Measurements from ENCODE around the gene MED16. TPM values are rescaled to one million over a fixed set of nuclear protein-coding genes. Genes with fewer than 3 reads are reported as not detected.

MED16 gene
- polyA plus RNA-seq, 3 donors, result 20.7 to 37.4 (median 32.8) TPM

DNA sequence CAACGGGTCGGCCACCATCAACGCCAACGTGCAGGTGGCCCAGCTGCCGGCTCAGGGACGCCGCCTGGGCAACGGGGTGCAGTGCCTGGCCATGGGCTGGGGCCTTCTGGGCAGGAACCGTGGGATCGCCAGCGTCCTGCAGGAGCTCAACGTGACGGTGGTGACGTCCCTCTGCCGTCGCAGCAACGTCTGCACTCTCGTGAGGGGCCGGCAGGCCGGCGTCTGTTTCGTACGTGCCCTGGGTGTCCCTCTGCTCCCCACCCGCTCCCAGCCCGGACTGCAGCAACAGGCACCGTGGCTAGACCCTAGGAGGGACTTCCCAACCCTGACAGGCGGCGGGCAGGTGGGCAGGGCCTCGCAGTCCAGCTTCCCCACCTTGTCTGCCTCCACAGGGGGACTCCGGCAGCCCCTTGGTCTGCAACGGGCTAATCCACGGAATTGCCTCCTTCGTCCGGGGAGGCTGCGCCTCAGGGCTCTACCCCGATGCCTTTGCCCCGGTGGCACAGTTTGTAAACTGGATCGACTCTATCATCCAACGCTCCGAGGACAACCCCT is 37.3 kb downstream of the MED16 start:
- Histone ChIP-seq H3K27ac (ENCODE audit: low read depth in 1 of 2, low read length in 2 of 2) (no peak overlapping the region), H3K79me2 (ENCODE audit: insufficient read depth, low read length) (peaks cover 29% of the 10 kb centered on the region), H2AFZ (ENCODE audit: insufficient read depth, low read depth, low read length, poor library complexity, severe bottlenecking) (no peak overlapping the region), H3K27me3 (ENCODE audit: control insufficient read depth in 2 of 2, insufficient read depth in 2 of 2, low read length in 2 of 2) (peaks cover 0 to 2% of the 10 kb centered on the region in 2 donors), H3K4me1 (ENCODE audit: control insufficient read depth in 1 of 2, insufficient read depth in 2 of 2, low read length in 2 of 2) (peaks cover 47 to 64% of the 10 kb centered on the region in 2 donors), H3K4me2 (replicated peaks; ENCODE audit: extremely low read depth, low read length, poor library complexity, severe bottlenecking) (no peak overlapping the region), H3K4me3 (replicated peaks in 1 of 3; ENCODE audit: low read depth in 2 of 3, low read length in 3 of 3) (no peak overlapping the region), H3K9me3 (replicated peaks in 1 of 2; ENCODE audit: control insufficient read depth in 1 of 2, insufficient read depth in 1 of 2, low read length in 2 of 2) (no peaks in the 10 kb centered on the region), H3K36me3 (replicated peaks in 1 of 2; ENCODE audit: control insufficient read depth in 1 of 2, insufficient read depth in 2 of 2, low read length in 2 of 2) (no peaks in the 10 kb centered on the region), H3K9ac (ENCODE audit: insufficient read depth, low read length, poor library complexity, severe bottlenecking) (no peak overlapping the region), H4K20me1 (ENCODE audit: insufficient read depth, low read length) (peaks cover under 1% of the 10 kb centered on the region)
- no peak for DNase-seq
- H3K27ac Mint-ChIP-seq, result no peak overlapping the region
- no peak overlapping the region for H3K4me3 Mint-ChIP-seq
- intact Hi-C loops (cut with micrococcal nuclease), result loop anchor here in 1 of 2 donors (2.0 kb wide), 1 partner anchor 63 kb away; no protein-coding TSS in a partner anchor
- no peaks in the 10 kb centered on the region for H3K36me3 Mint-ChIP-seq
- peaks cover 4 to 9% (median 6%) of the 10 kb centered on the region in 3 donors for H3K27me3 Mint-ChIP-seq (ENCODE audit: low read depth in 3 of 3)
- TF ChIP-seq, protein P1, sequence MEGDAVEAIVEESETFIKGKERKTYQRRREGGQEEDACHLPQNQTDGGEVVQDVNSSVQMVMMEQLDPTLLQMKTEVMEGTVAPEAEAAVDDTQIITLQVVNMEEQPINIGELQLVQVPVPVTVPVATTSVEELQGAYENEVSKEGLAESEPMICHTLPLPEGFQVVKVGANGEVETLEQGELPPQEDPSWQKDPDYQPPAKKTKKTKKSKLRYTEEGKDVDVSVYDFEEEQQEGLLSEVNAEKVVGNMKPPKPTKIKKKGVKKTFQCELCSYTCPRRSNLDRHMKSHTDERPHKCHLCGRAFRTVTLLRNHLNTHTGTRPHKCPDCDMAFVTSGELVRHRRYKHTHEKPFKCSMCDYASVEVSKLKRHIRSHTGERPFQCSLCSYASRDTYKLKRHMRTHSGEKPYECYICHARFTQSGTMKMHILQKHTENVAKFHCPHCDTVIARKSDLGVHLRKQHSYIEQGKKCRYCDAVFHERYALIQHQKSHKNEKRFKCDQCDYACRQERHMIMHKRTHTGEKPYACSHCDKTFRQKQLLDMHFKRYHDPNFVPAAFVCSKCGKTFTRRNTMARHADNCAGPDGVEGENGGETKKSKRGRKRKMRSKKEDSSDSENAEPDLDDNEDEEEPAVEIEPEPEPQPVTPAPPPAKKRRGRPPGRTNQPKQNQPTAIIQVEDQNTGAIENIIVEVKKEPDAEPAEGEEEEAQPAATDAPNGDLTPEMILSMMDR (IDR thresholded peaks at IDR 0.05), result no peak
- H3K4me1 Mint-ChIP-seq, result peaks cover 34% of the 10 kb centered on the region
- 76% methylated on average over 36 of the region's 40 CpGs for WGBS (ENCODE audit: insufficient coverage)
- H3K9me3 Mint-ChIP-seq, result no peaks in the 10 kb centered on the region

DNA sequence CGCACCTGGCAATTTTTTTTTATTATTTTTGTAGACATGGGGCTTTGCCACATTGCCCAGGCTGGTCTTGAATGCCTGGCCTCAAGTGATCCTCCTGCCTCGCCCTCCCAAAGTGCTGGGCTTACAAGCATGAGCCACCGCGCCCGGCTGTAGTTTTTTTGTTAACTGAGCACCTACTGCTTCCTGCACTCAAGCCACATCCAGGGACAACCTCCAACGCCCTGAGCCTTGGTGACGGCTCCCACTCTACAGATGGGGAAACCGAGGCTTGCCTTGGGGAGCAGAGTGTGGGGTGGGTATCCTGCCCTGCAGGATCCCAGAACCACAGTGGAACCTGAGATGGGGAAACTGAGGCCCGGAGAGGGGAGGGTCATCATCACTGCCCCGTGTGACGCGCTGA is 37.8 kb downstream of the MED16 start:
- peaks cover 39% of the 10 kb centered on the region for H3K4me1 Mint-ChIP-seq
- 86% methylated on average over 5 of the region's 12 CpGs for WGBS (ENCODE audit: insufficient coverage)

More for the DNA sequence above, 37.8 kb downstream of the MED16 start:
- Histone ChIP-seq H3K9me3 (replicated peaks in 1 of 2; ENCODE audit: control insufficient read depth in 1 of 2, insufficient read depth in 1 of 2, low read length in 2 of 2) (no peaks in the 10 kb centered on the region), H2AFZ (ENCODE audit: insufficient read depth, low read depth, low read length, poor library complexity, severe bottlenecking) (no peak overlapping the region), H3K36me3 (replicated peaks in 1 of 2; ENCODE audit: control insufficient read depth in 1 of 2, insufficient read depth in 2 of 2, low read length in 2 of 2) (no peaks in the 10 kb centered on the region), H3K27me3 (ENCODE audit: control insufficient read depth in 2 of 2, insufficient read depth in 2 of 2, low read length in 2 of 2) (peaks cover 0 to 3% of the 10 kb centered on the region in 2 donors), H3K4me2 (replicated peaks; ENCODE audit: extremely low read depth, low read length, poor library complexity, severe bottlenecking) (no peak overlapping the region), H3K4me1 (ENCODE audit: control insufficient read depth in 1 of 2, insufficient read depth in 2 of 2, low read length in 2 of 2) (peaks cover 51 to 64% of the 10 kb centered on the region in 2 donors), H3K79me2 (ENCODE audit: insufficient read depth, low read length) (peaks cover 27% of the 10 kb centered on the region), H4K20me1 (ENCODE audit: insufficient read depth, low read length) (no peaks in the 10 kb centered on the region), H3K4me3 (replicated peaks in 1 of 3; ENCODE audit: low read depth in 2 of 3, low read length in 3 of 3) (no peak overlapping the region), H3K27ac (ENCODE audit: low read depth in 1 of 2, low read length in 2 of 2) (no peak overlapping the region), H3K9ac (ENCODE audit: insufficient read depth, low read length, poor library complexity, severe bottlenecking) (no peak overlapping the region)
- peaks cover 4 to 9% (median 6%) of the 10 kb centered on the region in 3 donors for H3K27me3 Mint-ChIP-seq (ENCODE audit: low read depth in 3 of 3)
- no peak overlapping the region for H3K4me3 Mint-ChIP-seq
- no peak overlapping the region for H3K27ac Mint-ChIP-seq
- no peaks in the 10 kb centered on the region for H3K36me3 Mint-ChIP-seq
- H3K9me3 Mint-ChIP-seq, result no peaks in the 10 kb centered on the region
- TF ChIP-seq, protein P1 (IDR thresholded peaks at IDR 0.05), result no peak
- DNase-seq, result no peak
- intact Hi-C loops (cut with micrococcal nuclease), result loop anchor here in 1 of 2 donors (2.0 kb wide), 1 partner anchor 64 kb away; no protein-coding TSS in a partner anchor
